Measurements from ENCODE around the gene KCNH1.

- TF ChIP-seq JUN (CRISPR knock-in tag; IDR thresholded peaks at IDR 0.05) (no peak), CREB1 (CRISPR knock-in tag; IDR thresholded peaks at IDR 0.05) (no peak), ATF2 (CRISPR knock-in tag; IDR thresholded peaks at IDR 0.05; ENCODE audit: borderline replicate concordance, low read depth) (no peak)
These were observed 352.3 kb downstream of the KCNH1 start for GRCh38 chr1:210781652-210782051.
